Measurements from ENCODE around the gene COL9A2. TPM values are rescaled to one million over a fixed set of nuclear protein-coding genes. Genes with fewer than 3 reads are reported as not detected.

COL9A2 gene
- total RNA-seq, 2 donors from 2014 or later = 27.4 to 36.3 TPM

DNA sequence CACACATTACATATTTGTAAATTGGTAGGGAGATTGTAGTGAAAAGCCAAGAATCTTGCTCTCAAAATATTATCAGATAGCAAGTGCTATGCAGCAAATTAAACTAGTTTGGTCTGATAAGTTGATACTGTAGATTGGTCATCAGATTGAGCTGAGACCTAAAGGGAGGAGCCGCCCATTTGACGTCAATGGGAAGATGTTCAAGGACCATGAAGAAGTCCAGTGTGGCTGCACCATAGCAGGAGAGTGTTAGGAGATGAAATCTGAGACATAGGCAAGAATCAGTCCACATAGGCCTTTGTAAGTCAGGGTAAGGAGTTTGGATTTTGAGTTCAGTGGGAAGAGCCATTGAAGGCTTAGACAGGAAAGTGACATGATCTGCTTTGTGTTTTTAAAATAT, 42.8 kb downstream of the COL9A2 start:
- no peak for ATAC-seq (replicated peaks in 1 of 2)
- no peaks in the 10 kb centered on the region for H3K9me3 Mint-ChIP-seq

DNA sequence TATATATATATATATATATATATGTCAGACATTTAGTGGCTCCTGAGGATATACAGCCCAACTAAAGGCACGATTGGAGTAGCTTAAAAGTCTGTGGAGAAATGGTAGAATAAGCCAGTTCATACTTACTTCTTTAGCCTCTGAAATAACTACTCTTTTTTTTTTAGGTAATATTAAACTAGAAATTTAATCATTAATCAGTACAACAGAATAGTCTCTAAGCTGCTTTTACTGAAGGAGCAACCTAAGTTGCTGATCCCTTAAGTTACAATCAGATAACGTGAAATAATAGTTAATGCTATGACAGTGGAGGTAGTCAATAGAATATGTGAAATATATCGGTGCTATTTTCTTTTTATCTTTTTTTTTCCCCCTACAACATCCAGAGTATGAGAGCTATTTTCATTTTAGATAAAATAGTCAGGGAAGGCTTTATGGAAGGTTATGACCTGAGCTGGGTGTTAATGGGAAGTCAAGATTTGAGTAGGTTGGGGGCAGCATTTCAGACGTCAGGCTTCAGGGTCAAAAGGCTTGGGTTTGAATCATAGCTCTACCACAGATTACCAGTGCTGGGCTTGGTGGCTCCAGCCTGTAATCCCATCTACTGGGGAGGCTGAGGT, 43.4 kb downstream of the COL9A2 start:
- ATAC-seq (replicated peaks in 1 of 2) = no peak
- DNase-seq = no peak
- H3K27ac Mint-ChIP-seq = peak overlapping the region; percentile 43
- H3K36me3 Mint-ChIP-seq (ENCODE audit: insufficient read depth in 2 of 2) = peaks cover 16 to 37% of the 10 kb centered on the region in 2 donors
- peaks cover 33% of the 10 kb centered on the region for H3K4me1 Mint-ChIP-seq (ENCODE audit: low read depth)
- H3K4me3 Mint-ChIP-seq = no peak overlapping the region
- no peaks in the 10 kb centered on the region for H3K27me3 Mint-ChIP-seq (ENCODE audit: low read depth)
- no peaks in the 10 kb centered on the region for H3K9me3 Mint-ChIP-seq

More for the DNA sequence above, 42.8 kb downstream of the COL9A2 start:
- peaks cover 16 to 36% of the 10 kb centered on the region in 2 donors for H3K36me3 Mint-ChIP-seq (ENCODE audit: insufficient read depth in 2 of 2)
- no peak overlapping the region for H3K4me3 Mint-ChIP-seq
- peaks cover 33% of the 10 kb centered on the region for H3K4me1 Mint-ChIP-seq (ENCODE audit: low read depth)
- peak overlapping the region; percentile 7 for H3K27ac Mint-ChIP-seq
- H3K27me3 Mint-ChIP-seq (ENCODE audit: low read depth) = no peaks in the 10 kb centered on the region
- no peak for DNase-seq

DNA sequence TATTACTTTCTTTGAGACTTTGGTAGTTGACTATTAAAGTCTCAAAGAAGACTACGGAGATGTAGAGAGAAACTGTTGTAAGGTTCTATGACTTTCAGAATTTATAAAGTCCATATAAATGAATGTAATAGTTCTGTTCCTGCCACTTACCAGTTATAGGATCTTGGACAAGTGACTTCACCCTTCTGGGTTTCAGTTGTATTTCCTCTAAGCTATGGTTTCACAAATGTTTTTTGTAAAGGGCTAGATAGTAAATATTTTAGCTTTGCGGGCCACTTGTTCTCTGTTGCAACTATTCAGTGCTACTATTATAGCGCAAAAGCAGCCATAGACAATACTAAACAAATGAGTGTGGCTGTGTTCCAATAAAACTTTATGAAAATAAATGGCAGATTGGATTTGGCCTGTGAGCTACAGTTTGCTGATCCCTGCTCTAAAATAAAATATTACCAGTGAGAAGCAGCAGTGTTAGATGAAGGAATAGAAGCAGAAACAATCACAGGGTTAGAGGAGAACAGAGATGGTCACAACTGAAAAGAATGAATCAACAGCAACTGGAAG, 44.4 kb downstream of the COL9A2 start:
- H3K36me3 Mint-ChIP-seq (ENCODE audit: insufficient read depth in 2 of 2) = peaks cover 16 to 42% of the 10 kb centered on the region in 2 donors
- H3K4me1 Mint-ChIP-seq (ENCODE audit: low read depth) = peaks cover 33% of the 10 kb centered on the region
- no peak for ATAC-seq (replicated peaks in 1 of 2)
- no peak for DNase-seq
- H3K27ac Mint-ChIP-seq = peak overlapping the region; percentile 98
- H3K27me3 Mint-ChIP-seq (ENCODE audit: low read depth) = no peaks in the 10 kb centered on the region
- H3K9me3 Mint-ChIP-seq = no peaks in the 10 kb centered on the region
- H3K4me3 Mint-ChIP-seq = peak overlapping the region in 1 of 2 donors; percentile 77

DNA sequence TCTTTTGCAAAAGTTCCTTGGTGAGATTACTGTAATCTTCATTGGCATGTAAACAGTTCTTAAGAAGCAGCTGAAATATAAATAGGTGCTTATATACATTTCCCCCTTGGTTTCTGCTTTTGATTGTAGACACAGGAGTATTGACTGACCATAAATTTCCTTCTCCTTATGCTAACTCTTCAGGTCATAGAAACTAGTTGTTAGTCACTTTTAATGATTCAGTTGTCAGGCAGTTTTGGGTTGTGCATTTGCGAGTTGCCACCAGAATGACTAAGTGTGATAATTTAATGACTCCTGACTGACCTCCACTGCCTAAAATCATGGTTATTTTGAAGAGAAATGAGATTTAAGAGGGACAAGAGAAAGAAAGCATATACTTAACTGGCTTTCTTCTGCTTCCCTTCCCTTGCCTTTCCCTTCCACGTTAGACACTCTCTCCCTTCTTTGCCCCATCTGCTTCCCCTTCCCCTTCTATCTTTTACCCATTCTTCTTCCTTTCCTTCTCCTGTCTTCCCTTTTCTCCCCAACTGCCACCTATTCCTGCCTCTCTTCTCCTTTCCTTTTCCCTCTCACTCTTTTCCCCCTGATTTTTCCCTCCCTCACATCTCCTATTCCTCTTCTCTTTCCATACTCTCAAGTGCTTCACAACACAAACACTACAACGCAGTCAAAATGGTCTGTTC, 46.8 kb downstream of the COL9A2 start:
- Mint-ChIP-seq H3K4me1 (ENCODE audit: low read depth) (peaks cover 45% of the 10 kb centered on the region), H3K4me3 (peak overlapping the region; percentile 69 to 90), H3K27me3 (ENCODE audit: low read depth) (no peaks in the 10 kb centered on the region), H3K36me3 (ENCODE audit: insufficient read depth in 2 of 2) (peaks cover 15 to 44% of the 10 kb centered on the region in 2 donors), H3K9me3 (no peaks in the 10 kb centered on the region), H3K27ac (peak overlapping the region; percentile 100)
- peak; percentile 93 to 95 for ATAC-seq (replicated peaks in 1 of 2)
- DNase-seq = peak; percentile 23 to 37

DNA sequence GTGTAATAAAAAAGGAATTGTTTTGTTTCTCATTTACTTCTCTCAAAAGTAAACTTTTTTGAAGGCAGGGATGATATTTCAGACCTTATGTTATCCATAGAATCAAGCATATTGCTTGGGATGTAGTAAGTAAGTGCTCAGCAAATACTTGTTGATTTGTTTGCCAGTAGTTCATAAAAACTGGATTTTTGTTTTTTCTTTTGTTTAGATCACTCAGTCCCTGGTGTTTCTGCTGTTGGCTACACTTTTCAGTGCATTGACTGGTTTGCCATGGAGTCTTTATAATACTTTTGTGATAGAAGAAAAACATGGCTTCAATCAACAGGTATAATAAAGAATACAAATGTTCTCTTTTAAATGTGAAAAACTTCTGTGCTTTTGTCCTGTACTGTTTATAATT, 48.9 kb downstream of the COL9A2 start:
- DNase-seq = no peak
- no peak for ATAC-seq (replicated peaks in 1 of 2)
- Mint-ChIP-seq H3K36me3 (ENCODE audit: insufficient read depth in 2 of 2) (peaks cover 12 to 43% of the 10 kb centered on the region in 2 donors), H3K4me1 (ENCODE audit: low read depth) (peaks cover 66% of the 10 kb centered on the region), H3K4me3 (no peak overlapping the region), H3K9me3 (no peaks in the 10 kb centered on the region), H3K27ac (peak overlapping the region; percentile 87), H3K27me3 (ENCODE audit: low read depth) (no peaks in the 10 kb centered on the region)

DNA sequence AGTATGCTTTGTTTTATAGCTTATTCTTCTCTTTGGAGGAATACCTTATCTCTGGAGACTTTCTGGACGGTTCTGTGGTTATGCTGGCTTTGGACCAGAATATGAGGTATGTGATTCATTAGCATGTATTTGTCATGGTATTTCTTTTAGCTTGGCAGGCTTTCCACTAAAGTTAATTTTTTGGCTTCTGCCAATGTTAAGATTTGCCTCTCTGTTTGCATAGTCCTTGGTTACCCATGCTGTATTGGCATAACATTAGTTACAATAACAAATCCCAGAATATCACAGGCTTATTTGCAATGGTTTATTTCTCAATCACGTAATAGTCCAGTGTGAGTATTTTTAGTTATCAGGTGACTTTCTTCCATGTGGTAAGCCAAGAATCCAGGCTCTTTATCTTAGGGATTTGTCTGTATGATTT, 49.3 kb downstream of the COL9A2 start:
- ATAC-seq (replicated peaks in 1 of 2) (no peak), DNase-seq (no peak)
- Mint-ChIP-seq H3K4me3 (peak overlapping the region in 1 of 2 donors; percentile 25), H3K27ac (peak overlapping the region; percentile 87), H3K4me1 (ENCODE audit: low read depth) (peaks cover 67% of the 10 kb centered on the region), H3K27me3 (ENCODE audit: low read depth) (no peaks in the 10 kb centered on the region), H3K36me3 (ENCODE audit: insufficient read depth in 2 of 2) (peaks cover 10 to 43% of the 10 kb centered on the region in 2 donors), H3K9me3 (no peaks in the 10 kb centered on the region)

DNA sequence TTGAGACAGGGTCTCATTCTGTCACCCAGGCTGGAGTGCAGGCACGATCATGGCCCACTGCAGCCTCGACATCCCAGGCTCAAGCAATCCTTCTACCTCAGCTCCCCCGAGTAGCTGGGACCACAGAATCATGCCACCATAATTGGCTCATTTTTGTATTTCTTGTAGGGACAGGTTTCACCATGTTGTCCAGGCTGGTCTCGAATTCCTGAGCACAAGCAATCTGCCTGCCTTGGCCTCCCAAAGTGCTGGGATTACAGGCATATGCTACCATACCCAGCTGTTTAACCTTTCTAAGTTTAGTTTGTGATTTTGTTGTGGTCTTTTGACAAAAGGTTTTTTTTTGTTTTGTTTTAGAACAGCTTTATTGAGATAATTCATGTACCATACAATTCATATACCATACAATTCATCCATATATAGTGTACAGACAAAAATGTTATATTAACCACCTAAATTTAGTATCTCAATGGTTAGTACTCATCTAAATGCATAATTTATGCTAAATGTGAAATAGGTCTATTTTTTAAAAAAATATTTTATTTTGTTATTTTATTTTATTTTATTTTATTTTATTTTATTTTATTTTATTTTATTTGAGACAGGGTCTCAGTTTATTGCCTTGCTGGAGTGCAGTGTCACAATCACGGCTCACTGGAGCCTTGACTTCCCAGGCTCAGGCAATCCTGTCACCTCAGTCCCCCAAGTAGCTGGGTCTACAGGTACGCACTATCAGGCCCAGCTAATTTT, 50.1 kb downstream of the COL9A2 start:
- Mint-ChIP-seq H3K36me3 (ENCODE audit: insufficient read depth in 2 of 2) (peaks cover 12 to 42% of the 10 kb centered on the region in 2 donors), H3K27me3 (ENCODE audit: low read depth) (no peaks in the 10 kb centered on the region), H3K9me3 (no peaks in the 10 kb centered on the region), H3K4me1 (ENCODE audit: low read depth) (peaks cover 68% of the 10 kb centered on the region), H3K4me3 (no peak overlapping the region), H3K27ac (peak overlapping the region; percentile 82)
- DNase-seq (no peak), ATAC-seq (replicated peaks in 1 of 2) (no peak)

DNA sequence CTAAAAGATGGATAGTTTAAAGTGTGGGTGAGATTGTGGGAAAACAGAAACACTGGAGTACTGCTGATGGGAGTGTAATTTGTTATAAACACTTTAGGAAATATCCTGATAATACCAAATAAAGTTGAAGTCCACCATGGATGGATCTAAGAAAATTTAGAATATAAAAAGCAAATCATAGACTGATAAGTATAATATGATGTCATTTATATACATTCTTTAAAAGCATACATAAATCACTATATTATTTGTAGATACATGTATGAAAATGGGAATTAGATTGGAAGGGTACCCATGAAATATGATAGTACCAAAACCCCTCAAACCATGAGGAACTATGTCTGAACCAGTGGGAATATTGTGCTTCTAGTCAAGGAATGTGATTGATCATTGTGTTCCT, 51.2 kb downstream of the COL9A2 start:
- DNase-seq (no peak), ATAC-seq (replicated peaks in 1 of 2) (no peak)
- H3K36me3 Mint-ChIP-seq (ENCODE audit: insufficient read depth in 2 of 2) = peaks cover 14 to 44% of the 10 kb centered on the region in 2 donors
- peak overlapping the region; percentile 65 for H3K27ac Mint-ChIP-seq
- H3K4me1 Mint-ChIP-seq (ENCODE audit: low read depth) = peaks cover 72% of the 10 kb centered on the region
- H3K4me3 Mint-ChIP-seq = no peak overlapping the region
- H3K27me3 Mint-ChIP-seq (ENCODE audit: low read depth) = no peaks in the 10 kb centered on the region
- no peaks in the 10 kb centered on the region for H3K9me3 Mint-ChIP-seq

DNA sequence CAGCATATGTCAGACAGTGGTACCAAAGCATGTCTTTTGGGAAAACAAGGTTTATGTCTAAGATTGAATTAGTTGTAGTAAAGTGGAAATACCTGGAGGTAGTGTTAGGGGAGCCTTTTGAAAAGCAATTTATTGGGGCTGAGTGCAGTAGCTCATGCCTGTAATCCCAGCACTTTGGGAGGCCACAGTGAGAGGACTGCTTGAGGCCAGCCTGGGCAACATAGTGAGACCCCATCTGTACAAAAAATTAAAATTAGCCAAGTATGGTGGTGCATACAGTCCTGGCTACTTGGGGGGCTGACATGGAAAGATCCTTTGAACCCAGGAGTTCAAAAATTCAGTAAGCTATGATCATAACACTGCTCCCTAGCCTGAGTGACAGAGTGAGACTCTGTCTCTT, 51.8 kb downstream of the COL9A2 start:
- no peak for ATAC-seq (replicated peaks in 1 of 2)
- peaks cover 72% of the 10 kb centered on the region for H3K4me1 Mint-ChIP-seq (ENCODE audit: low read depth)
- peak overlapping the region in 1 of 2 donors; percentile 39 for H3K4me3 Mint-ChIP-seq
- H3K9me3 Mint-ChIP-seq = no peaks in the 10 kb centered on the region
- H3K27ac Mint-ChIP-seq = peak overlapping the region; percentile 96
- H3K27me3 Mint-ChIP-seq (ENCODE audit: low read depth) = no peaks in the 10 kb centered on the region
- no peak for DNase-seq
- H3K36me3 Mint-ChIP-seq (ENCODE audit: insufficient read depth in 2 of 2) = peaks cover 10 to 40% of the 10 kb centered on the region in 2 donors

DNA sequence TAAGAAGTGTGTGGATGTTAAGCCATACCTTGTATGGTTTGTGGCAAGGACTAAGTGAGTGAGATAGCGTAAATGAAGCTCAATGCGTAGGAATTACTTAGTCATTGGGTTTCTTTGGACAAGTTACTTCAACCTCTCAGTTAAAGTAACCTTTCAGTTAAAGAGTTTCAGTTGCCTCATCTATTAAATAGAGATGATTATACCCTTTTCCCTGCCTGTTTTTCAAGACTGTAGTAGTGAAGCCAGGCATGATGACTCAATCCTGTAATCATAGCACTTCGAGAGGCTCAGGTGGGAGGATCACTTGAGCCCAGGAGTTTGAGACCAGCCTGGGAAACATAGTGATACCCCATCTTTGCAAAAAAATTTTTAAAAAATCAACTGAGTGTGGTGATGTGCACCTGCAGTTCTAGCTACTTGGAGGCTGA, 52.7 kb downstream of the COL9A2 start:
- Mint-ChIP-seq H3K27me3 (ENCODE audit: low read depth) (no peaks in the 10 kb centered on the region), H3K4me1 (ENCODE audit: low read depth) (peaks cover 71% of the 10 kb centered on the region), H3K27ac (peak overlapping the region; percentile 96), H3K36me3 (ENCODE audit: insufficient read depth in 2 of 2) (peaks cover 9 to 37% of the 10 kb centered on the region in 2 donors), H3K9me3 (no peaks in the 10 kb centered on the region), H3K4me3 (peak overlapping the region; percentile 46 to 72)
- ATAC-seq (replicated peaks in 1 of 2) (peak; percentile 94), DNase-seq (peak; percentile 45 to 58)

DNA sequence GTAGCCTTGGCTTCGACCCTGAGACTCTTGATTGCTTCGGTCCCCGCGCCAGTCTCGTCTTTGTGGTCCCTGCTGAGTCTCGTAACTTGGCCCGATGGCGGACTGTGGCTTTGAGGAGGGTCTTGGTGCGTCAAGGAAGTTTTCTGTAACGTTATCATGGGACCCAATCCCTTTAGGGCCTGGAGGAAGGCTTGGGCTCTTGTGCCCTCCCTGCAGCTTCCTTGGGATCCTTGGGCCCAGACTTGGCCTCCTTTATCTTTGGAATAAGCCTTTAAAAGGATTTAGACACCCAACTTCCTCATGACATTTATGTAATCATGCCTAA, 58.7 kb downstream of the COL9A2 start:
- peaks cover 10 to 27% of the 10 kb centered on the region in 2 donors for H3K36me3 Mint-ChIP-seq (ENCODE audit: insufficient read depth in 2 of 2)
- ATAC-seq (replicated peaks in 1 of 2) (no peak), DNase-seq (no peak)
- H3K4me3 Mint-ChIP-seq = peak overlapping the region; percentile 96 to 98
- H3K9me3 Mint-ChIP-seq = no peaks in the 10 kb centered on the region
- H3K4me1 Mint-ChIP-seq (ENCODE audit: low read depth) = peaks cover 63% of the 10 kb centered on the region
- peak overlapping the region; percentile 99 for H3K27ac Mint-ChIP-seq
- H3K27me3 Mint-ChIP-seq (ENCODE audit: low read depth) = no peaks in the 10 kb centered on the region

DNA sequence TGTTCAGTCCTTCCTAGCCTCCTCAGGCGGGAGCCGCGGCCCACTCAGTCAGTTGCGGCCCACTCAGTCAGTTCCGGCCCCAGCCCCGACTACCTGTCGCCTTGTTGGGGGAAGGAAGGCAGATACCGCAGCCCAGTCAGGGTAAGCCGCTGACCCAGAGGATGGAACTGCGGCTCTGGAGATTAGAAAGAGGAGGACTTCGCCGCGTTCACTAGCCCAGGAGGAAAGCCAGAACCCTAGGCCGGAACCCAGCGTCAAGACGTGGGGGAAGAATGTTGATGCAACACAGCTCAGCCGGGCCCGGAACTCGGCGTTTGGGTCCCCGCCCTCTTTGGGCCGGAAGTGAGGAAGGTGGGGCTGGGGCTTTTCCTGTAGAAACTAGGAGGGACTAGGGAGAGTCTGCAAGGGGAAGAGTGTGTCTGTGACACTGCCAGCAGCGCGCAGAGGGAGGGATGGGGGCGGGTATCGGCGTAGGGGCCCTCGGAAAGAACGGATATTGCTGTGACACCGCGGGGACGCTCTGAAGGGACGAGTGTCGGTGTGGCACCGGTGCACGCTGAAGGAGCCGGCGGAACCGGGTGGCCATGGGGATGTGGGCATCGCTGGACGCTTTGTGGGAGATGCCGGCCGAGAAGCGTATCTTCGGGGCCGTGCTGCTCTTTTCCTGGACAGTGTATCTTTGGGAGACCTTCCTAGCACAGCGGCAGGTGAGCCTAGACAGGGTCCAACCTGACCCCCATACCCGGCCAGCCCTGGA, 59.2 kb downstream of the COL9A2 start, which contains the start of gene ZMPSTE24:
TSS of gene ZMPSTE24 (plus strand) at position 549 of the 757 bp plus-strand sequence. CDS start at position 585, 36 bp downstream.
- Mint-ChIP-seq H3K4me1 (ENCODE audit: low read depth) (peaks cover 58% of the 10 kb centered on the region), H3K9me3 (no peaks in the 10 kb centered on the region), H3K27me3 (ENCODE audit: low read depth) (no peaks in the 10 kb centered on the region), H3K36me3 (ENCODE audit: insufficient read depth in 2 of 2) (peaks cover 10 to 21% of the 10 kb centered on the region in 2 donors), H3K4me3 (peak within 1 kb of the TSS; percentile 96 to 98), H3K27ac (peak within 1 kb of the TSS; percentile 99)
- ATAC-seq (replicated peaks in 1 of 2) = peak; percentile 97
- peak; percentile 95 for DNase-seq

All from activated T-cell treated with anti-CD3 and anti-CD28 coated beads, Interleukin-2, amount 50 U/mL, for 72 hours (primary cell).